ENCODE measurements around the gene SLC25A13.

DNA sequence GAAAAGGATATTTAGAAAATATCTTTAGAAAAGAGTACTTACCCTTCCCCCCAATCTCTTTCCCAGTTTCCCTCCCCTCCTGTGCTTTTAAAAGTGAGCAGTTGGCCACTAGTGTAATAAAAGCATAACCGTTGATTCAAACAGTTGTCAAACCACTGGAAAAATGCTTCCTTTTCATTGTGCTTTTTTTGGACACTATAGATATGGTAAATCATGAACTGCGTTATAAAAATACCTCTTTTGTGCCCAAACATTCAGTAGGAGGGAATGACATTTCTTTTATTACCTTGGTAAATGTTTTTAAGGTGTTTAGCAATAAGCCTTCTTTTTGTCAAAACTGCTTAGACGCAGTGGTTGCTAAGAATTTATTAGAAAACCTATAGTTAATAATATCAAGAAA, 232.4 kb downstream of the SLC25A13 start:
- TF ChIP-seq, protein P1, sequence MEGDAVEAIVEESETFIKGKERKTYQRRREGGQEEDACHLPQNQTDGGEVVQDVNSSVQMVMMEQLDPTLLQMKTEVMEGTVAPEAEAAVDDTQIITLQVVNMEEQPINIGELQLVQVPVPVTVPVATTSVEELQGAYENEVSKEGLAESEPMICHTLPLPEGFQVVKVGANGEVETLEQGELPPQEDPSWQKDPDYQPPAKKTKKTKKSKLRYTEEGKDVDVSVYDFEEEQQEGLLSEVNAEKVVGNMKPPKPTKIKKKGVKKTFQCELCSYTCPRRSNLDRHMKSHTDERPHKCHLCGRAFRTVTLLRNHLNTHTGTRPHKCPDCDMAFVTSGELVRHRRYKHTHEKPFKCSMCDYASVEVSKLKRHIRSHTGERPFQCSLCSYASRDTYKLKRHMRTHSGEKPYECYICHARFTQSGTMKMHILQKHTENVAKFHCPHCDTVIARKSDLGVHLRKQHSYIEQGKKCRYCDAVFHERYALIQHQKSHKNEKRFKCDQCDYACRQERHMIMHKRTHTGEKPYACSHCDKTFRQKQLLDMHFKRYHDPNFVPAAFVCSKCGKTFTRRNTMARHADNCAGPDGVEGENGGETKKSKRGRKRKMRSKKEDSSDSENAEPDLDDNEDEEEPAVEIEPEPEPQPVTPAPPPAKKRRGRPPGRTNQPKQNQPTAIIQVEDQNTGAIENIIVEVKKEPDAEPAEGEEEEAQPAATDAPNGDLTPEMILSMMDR (conservative IDR thresholded peaks at IDR 0.05; ENCODE audit: low read depth, low read length) = no peak
- TF ChIP-seq BHLHE40 (IDR thresholded peaks at IDR 0.05; ENCODE audit: low read depth, low read length) (no peak), FOS (IDR thresholded peaks at IDR 0.05; ENCODE audit: low read depth, low read length) (no peak), POLR2A (IDR thresholded peaks at IDR 0.05; ENCODE audit: low read depth, low read length) (no peak), MAFK (IDR thresholded peaks at IDR 0.05; ENCODE audit: low read depth, low read length) (no peak), RCOR1 (IDR thresholded peaks at IDR 0.05; ENCODE audit: insufficient replicate concordance, low read length) (no peak), SMC3 (IDR thresholded peaks at IDR 0.05; ENCODE audit: low read depth, low read length) (no peak)
- TF ChIP-seq, protein P2, sequence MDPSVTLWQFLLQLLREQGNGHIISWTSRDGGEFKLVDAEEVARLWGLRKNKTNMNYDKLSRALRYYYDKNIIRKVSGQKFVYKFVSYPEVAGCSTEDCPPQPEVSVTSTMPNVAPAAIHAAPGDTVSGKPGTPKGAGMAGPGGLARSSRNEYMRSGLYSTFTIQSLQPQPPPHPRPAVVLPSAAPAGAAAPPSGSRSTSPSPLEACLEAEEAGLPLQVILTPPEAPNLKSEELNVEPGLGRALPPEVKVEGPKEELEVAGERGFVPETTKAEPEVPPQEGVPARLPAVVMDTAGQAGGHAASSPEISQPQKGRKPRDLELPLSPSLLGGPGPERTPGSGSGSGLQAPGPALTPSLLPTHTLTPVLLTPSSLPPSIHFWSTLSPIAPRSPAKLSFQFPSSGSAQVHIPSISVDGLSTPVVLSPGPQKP (IDR thresholded peaks at IDR 0.05; ENCODE audit: borderline replicate concordance, low read depth, low read length) = no peak

All from IMR-90 (cell line).